GM12801 (cell line): ENCODE measurements around the gene HS3ST4.

ENCODE experiments used
- CTCF ChIP-seq: IDR thresholded peaks from one replicate; pipeline ENCODE4 v1.5.1; 2011; ENCODE audit warnings: control low read depth; ENCODE audit not compliant: insufficient read length; ENCODE audit errors: extremely low read depth

Gene HS3ST4

GRCh38 chr16:25855818-25856217 is 164.1 kb downstream of the HS3ST4 start:
- TF ChIP-seq CTCF: no peak

DNA sequence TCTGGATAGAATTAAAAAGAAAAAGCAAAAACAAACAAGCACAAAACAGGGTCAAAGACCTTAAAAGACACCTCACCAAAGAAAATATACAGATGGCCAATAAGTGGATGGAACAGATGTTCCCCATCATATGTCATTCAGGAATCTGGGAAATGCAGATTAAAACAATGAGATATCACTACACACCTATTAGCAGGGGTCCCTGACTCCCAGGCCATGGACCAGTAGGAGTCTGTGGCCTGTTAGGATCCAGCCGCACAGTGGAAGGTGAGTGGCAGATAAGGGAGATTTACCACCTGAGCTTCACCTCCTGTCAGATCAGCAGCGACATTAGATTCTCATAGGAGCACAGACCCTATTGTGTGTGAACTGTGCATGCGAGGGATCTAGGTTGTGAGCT is 167.9 kb downstream of the HS3ST4 start:
- no peak for TF ChIP-seq CTCF

DNA sequence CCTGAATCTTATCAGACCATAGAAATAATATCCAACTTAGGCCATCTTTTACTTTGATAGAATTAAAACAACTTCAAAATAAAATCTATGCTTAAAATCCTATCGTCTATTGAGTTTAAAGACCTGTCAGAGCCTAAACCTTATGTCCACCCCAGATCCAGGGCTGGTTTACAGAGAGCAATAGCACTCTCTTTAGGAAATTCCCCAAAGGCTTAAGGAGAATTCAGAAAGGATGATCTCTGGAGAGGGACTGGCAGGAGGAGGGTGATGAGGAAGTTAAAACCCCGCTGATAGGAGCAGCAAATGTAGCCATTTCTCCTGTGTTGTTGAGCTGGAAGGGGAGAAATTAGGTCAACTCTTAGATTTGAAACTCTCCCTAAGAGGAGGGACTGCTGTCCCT is 175.3 kb downstream of the HS3ST4 start:
- no peak for TF ChIP-seq CTCF

DNA sequence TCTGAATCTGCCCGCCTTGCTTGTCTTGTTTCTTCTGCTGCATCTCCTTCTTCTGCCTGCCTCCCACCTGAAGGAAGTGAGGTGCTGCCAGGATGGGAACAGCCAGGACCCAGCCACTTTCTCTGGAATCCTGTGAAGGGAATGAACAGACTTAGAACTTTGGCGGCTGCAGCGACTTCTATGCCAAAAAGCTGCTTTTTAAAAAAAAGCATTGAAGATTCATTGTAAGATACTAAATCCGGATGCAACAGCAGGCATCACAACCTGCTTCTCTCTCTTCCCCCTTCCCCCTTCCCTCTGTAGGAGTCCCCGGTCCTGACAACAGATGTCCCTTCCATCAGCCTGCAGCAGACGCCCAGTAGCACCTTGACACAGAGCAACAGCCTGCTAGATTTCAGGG is 176.3 kb downstream of the HS3ST4 start:
- no peak for TF ChIP-seq CTCF

- no peak for TF ChIP-seq CTCF
These were observed 177.1 kb downstream of the HS3ST4 start for GRCh38 chr16:25868706-25869370.

DNA sequence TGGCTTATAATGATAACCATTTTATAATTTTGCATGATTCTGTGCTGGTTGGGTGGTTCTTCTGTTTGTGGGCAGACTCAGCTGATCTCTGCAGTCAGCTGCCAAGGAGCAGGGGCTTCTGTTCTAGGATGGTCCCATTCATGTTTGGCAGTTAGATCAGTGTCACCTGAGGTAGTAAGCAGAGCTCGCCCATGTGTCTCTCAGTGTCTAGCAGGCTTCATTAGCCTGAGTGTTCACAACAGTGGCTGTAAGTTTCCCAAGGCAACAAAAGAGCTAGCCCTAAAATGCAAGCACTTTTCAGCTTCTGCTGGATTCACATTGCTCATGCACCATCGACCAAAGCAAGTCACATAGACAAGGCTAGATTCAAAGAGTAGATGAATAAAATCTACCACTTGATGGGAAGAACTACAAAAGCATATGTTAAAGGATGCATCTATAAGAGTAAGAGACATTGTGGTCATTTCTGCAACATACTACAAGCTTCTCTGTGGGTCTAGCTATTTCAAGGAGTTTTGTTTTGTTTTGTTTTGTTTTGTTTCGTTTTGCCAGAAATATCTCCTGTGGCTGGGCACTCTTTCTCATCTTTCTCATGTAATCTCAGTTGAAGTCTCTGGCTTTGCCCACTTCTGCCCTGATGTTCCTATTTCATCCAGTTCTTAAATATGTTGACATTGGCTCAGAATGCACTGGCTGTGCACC is 180.8 kb downstream of the HS3ST4 start:
- TF ChIP-seq CTCF: no peak

GRCh38 chr16:25874196-25874595 is 182.4 kb downstream of the HS3ST4 start:
- TF ChIP-seq CTCF: no peak
